Breast epithelium (tissue), 3 donors: ENCODE data around the gene DPRX.

Experiments
- CTCF ChIP-seq, 3 donors: fragments of 450-650 bp; IDR thresholded peaks; one replicate each; pipeline ENCODE4 v1.5.1; 2016 to 2017; ENCODE audit warnings: antibody characterized with exemption in 3 of 3, mild to moderate bottlenecking in 3 of 3, moderate library complexity in 3 of 3
- POLR2AphosphoS5 ChIP-seq, 3 donors: sonication (generic); formaldehyde crosslinking; IDR thresholded peaks; one replicate each; pipeline ENCODE4 v1.6.1; 2017; ENCODE audit warnings: antibody characterized with exemption in 3 of 3

GRCh38 chr19:53612762-53613526, 18.9 kb upstream of the DPRX start:
- TF ChIP-seq CTCF (IDR thresholded peaks at IDR 0.05) (no peak), POLR2AphosphoS5 (IDR thresholded peaks at IDR 0.05) (no peak)
